Hepatocyte (in vitro differentiated cells): ENCODE measurements around the gene BRD4. TPM values are rescaled to one million over a fixed set of nuclear protein-coding genes. Genes with fewer than 3 reads are reported as not detected.

ENCODE experiments used
- DNase-seq: peaks from one replicate; pipeline ENCODE4 v3.0.0-alpha.2; 2016; ENCODE audit warnings: low spot score
- H2AFZ ChIP-seq: fragments of 200-600 bp; sonication (generic); 2 replicates; pipeline ENCODE4 v1.6.0; 2016; ENCODE audit warnings: antibody characterized with exemption, mild to moderate bottlenecking
- H3K27ac ChIP-seq: fragments of 200-600 bp; sonication (generic); 2 replicates; pipeline ENCODE4 v1.5.1; 2016; ENCODE audit warnings: mild to moderate bottlenecking
- H3K27me3 ChIP-seq: fragments of 200-600 bp; sonication (generic); 2 replicates; pipeline ENCODE4 v1.6.1; 2016
- H3K36me3 ChIP-seq: fragments of 200-600 bp; sonication (generic); replicated peaks from 2 replicates; pipeline ENCODE4 v1.5.1; 2016; ENCODE audit warnings: low read depth; ENCODE audit not compliant: insufficient read depth
- H3K4me1 ChIP-seq: fragments of 200-600 bp; sonication (generic); 2 replicates; pipeline ENCODE4 v1.5.1; 2016; ENCODE audit warnings: mild to moderate bottlenecking, moderate library complexity; ENCODE audit not compliant: insufficient read depth
- H3K4me2 ChIP-seq: fragments of 200-600 bp; sonication (generic); 2 replicates; pipeline ENCODE4 v1.6.0; 2016
- H3K4me3 ChIP-seq: fragments of 200-600 bp; sonication (generic); 2 replicates; pipeline ENCODE4 v1.5.1; 2016; ENCODE audit warnings: mild to moderate bottlenecking
- H3K79me2 ChIP-seq: fragments of 200-600 bp; sonication (generic); 2 replicates; pipeline ENCODE4 v1.6.0; 2017; ENCODE audit warnings: mild to moderate bottlenecking
- H3K9me2 ChIP-seq: fragments of 200-600 bp; sonication (generic); replicated peaks from 2 replicates; pipeline ENCODE4 v1.6.0; 2017; ENCODE audit warnings: mild to moderate bottlenecking; ENCODE audit not compliant: insufficient read depth
- H3K9me3 ChIP-seq: fragments of 200-600 bp; sonication (generic); 2 replicates; pipeline ENCODE4 v1.5.1; 2016; ENCODE audit warnings: low read depth, mild to moderate bottlenecking
- H4K20me1 ChIP-seq: fragments of 200-600 bp; sonication (generic); 2 replicates; pipeline ENCODE4 v1.6.0; 2016; ENCODE audit warnings: mild to moderate bottlenecking; ENCODE audit not compliant: insufficient read depth, poor library complexity, severe bottlenecking
- EZH2 ChIP-seq: fragments of 200-600 bp; sonication (generic); IDR thresholded peaks from 2 replicates; pipeline ENCODE4 v1.6.1; 2016; ENCODE audit warnings: antibody characterized with exemption, mild to moderate bottlenecking, borderline replicate concordance
- EZH2phosphoT487 ChIP-seq: fragments of 200-600 bp; sonication (generic); IDR thresholded peaks from one replicate; pipeline ENCODE4 v1.6.1; 2018; ENCODE audit warnings: antibody characterized with exemption, mild to moderate bottlenecking, low read depth, moderate library complexity; ENCODE audit not compliant: unreplicated experiment, severe bottlenecking
- WGBS: methylation state at CpG from one replicate; pipeline ENCODE4 v1.1.6; 2016; ENCODE audit warnings: low lambda C conversion rate; ENCODE audit errors: missing lambda C conversion rate; 5-methylcytosine and 5-hydroxymethylcytosine counted together
- polyA plus RNA-seq: library from polyadenylated mRNA; unstranded; fragments of >200 nt; fragmentation: Nextera tagmentation; extraction: Ambion mirVana; gene quantifications from 2 replicates; pipeline ENCODE4 v1.2.1, GENCODE V29; 2016
- total RNA-seq: library from RNA; depleted of rRNA; stranded (reverse); fragments of >200 nt; gene quantifications from 2 replicates; pipeline ENCODE4 v1.2.3, GENCODE V29; 2014
- TF ChIP-seq, protein P1 (sequence below): fragments of 200-600 bp; sonication (generic); IDR thresholded peaks from 2 replicates; pipeline ENCODE4 v1.5.1; 2016; ENCODE audit warnings: antibody characterized with exemption, mild to moderate bottlenecking; ENCODE audit not compliant: poor library complexity

BRD4 gene
- total and polyA plus RNA-seq, 2 experiments from 2014 or later, result 18.0 to 88.4 TPM

GRCh38 chr19:15194938-15195337, 137.4 kb downstream of the BRD4 start:
- peaks cover 39% of the 10 kb centered on the region for H3K79me2 ChIP-seq
- peaks cover 6% of the 10 kb centered on the region for H3K4me1 ChIP-seq
- no peak for DNase-seq
- peak overlapping the region; percentile 88 for H3K4me2 ChIP-seq
- peak overlapping the region; percentile 90 for H3K27ac ChIP-seq
- H3K9me2 ChIP-seq, result no peaks in the 10 kb centered on the region
- no peak overlapping the region for H2AFZ ChIP-seq
- no peak overlapping the region for H3K4me3 ChIP-seq
- whole genome bisulfite sequencing, result 70% methylated on average over 6 of the region's 6 CpGs
- TF ChIP-seq EZH2 (no peak), EZH2phosphoT487 (no peak)
- TF ChIP-seq, protein P1, sequence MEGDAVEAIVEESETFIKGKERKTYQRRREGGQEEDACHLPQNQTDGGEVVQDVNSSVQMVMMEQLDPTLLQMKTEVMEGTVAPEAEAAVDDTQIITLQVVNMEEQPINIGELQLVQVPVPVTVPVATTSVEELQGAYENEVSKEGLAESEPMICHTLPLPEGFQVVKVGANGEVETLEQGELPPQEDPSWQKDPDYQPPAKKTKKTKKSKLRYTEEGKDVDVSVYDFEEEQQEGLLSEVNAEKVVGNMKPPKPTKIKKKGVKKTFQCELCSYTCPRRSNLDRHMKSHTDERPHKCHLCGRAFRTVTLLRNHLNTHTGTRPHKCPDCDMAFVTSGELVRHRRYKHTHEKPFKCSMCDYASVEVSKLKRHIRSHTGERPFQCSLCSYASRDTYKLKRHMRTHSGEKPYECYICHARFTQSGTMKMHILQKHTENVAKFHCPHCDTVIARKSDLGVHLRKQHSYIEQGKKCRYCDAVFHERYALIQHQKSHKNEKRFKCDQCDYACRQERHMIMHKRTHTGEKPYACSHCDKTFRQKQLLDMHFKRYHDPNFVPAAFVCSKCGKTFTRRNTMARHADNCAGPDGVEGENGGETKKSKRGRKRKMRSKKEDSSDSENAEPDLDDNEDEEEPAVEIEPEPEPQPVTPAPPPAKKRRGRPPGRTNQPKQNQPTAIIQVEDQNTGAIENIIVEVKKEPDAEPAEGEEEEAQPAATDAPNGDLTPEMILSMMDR, result no peak
- no peaks in the 10 kb centered on the region for H3K36me3 ChIP-seq
- no peaks in the 10 kb centered on the region for H3K27me3 ChIP-seq
- peaks cover 17% of the 10 kb centered on the region for H4K20me1 ChIP-seq
- H3K9me3 ChIP-seq, result no peaks in the 10 kb centered on the region

DNA sequence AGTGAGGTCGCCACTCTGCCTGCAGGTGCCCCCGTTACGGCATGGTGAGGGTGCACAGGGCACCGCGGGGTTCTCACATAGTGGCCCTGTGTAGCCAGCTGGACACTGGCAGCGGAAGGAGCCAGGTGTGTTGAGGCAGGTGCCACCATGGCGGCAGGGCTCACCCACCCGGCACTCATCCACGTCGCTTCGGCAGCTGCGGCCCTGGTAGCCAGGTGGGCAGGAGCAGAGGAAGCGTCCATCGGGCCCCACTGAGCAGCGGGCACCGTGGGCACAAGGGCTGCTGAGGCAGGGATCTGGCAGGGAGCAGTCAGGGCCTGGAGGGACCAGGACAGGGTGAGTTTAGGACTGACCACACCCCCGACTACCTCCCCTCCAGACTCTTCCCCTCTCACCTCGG, 140.4 kb downstream of the BRD4 start:
- Histone ChIP-seq H3K4me3 (no peak overlapping the region), H3K27me3 (no peaks in the 10 kb centered on the region), H3K79me2 (peaks cover 31% of the 10 kb centered on the region), H3K9me2 (no peaks in the 10 kb centered on the region), H3K27ac (no peak overlapping the region), H2AFZ (no peak overlapping the region), H3K4me1 (peaks cover 6% of the 10 kb centered on the region), H3K36me3 (no peaks in the 10 kb centered on the region), H3K4me2 (no peak overlapping the region), H3K9me3 (no peaks in the 10 kb centered on the region), H4K20me1 (peaks cover 14% of the 10 kb centered on the region)
- WGBS, result 98% methylated on average over 18 of the region's 18 CpGs
- TF ChIP-seq EZH2phosphoT487, result no peak
- TF ChIP-seq, protein P1, result no peak
- no peak for TF ChIP-seq EZH2
- no peak for DNase-seq

DNA sequence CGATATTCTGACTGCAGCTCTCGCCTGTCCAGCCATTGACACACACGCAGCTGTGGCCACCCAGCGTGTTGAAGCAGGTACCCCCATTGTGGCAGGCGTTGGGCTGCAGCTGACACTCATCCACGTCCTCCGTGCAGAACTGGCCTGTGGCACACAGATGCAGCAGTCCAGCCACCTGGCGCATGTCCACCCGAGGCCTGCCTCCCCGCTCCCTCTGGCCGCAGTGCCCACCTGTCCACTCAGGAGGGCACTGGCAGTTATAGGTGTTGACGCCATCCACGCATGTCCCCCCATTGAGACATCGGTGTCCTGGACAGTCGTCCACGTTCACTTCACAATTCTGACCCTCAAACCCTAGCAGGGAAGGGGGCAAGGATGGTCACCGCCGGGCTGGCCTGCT, 140.8 kb downstream of the BRD4 start:
- TF ChIP-seq, protein P1, result no peak
- TF ChIP-seq EZH2, result no peak
- TF ChIP-seq EZH2phosphoT487, result no peak

DNA sequence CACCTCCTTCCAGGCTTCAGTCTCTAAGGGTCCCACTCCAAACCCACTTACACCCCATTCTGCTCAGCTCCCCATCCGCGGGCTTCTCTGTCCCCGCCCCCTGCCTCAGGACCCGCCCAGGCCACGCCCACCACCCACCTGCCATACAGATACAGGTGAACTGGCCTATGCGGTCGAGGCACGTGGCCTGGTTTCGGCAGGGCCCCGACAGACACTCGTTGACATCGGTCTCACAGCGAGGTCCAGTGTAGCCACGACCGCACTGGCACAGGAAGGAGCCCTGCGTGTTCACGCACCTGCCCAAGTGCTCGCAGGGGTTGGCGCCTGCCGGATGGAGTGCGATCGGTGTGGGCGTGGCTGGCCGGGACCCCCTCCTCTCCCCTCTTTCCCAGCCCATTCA, 143.5 kb downstream of the BRD4 start:
- Histone ChIP-seq H3K4me1 (no peaks in the 10 kb centered on the region), H3K79me2 (peaks cover 10% of the 10 kb centered on the region), H3K4me3 (no peak overlapping the region), H3K27me3 (no peaks in the 10 kb centered on the region), H4K20me1 (no peaks in the 10 kb centered on the region), H3K27ac (no peak overlapping the region), H3K36me3 (no peaks in the 10 kb centered on the region), H3K9me2 (no peaks in the 10 kb centered on the region), H3K4me2 (no peak overlapping the region), H3K9me3 (no peaks in the 10 kb centered on the region), H2AFZ (no peak overlapping the region)
- DNase-seq, result no peak
- TF ChIP-seq EZH2 (no peak), EZH2phosphoT487 (no peak)
- TF ChIP-seq, protein P1, result no peak
- 97% methylated on average over 22 of the region's 24 CpGs for WGBS

More for the DNA sequence above, 140.8 kb downstream of the BRD4 start:
- Histone ChIP-seq H3K27me3 (no peaks in the 10 kb centered on the region), H3K4me3 (no peak overlapping the region), H3K4me1 (peaks cover 4% of the 10 kb centered on the region), H3K9me3 (no peaks in the 10 kb centered on the region), H3K36me3 (no peaks in the 10 kb centered on the region), H3K4me2 (no peak overlapping the region), H4K20me1 (peaks cover 10% of the 10 kb centered on the region), H3K79me2 (peaks cover 26% of the 10 kb centered on the region), H2AFZ (no peak overlapping the region), H3K27ac (no peak overlapping the region), H3K9me2 (no peaks in the 10 kb centered on the region)
- no peak for DNase-seq
- WGBS, result 97% methylated on average over 18 of the region's 18 CpGs
